Stimulated activated naive CD8-positive, alpha-beta T cell treated with anti-CD3 and anti-CD28 coated beads, Interleukin-15, amount 100 ng/mL, for 72 hours (primary cell): ENCODE measurements around the gene ORM2.

Experiments
- ATAC-seq: fragments of 150-1000 bp; cut with Tn5 transposase; 2 replicates; pipeline ENCODE4 v1.10.0; 2021; ENCODE audit warnings: mild to moderate bottlenecking, moderate library complexity
- DNase-seq, 2 donors: peaks; one replicate each; pipeline ENCODE4 v3.0.0; 2021 to 2022
- H3K27ac Mint-ChIP-seq, 2 donors: one replicate each; pipeline ENCODE4 v1.8.0; 2022; ENCODE audit warnings: mild to moderate bottlenecking in 2 of 2, mixed read lengths in 2 of 2, moderate library complexity in 2 of 2
- H3K27me3 Mint-ChIP-seq: one replicate; pipeline ENCODE4 v1.8.0; 2022; ENCODE audit warnings: mixed read lengths
- H3K4me1 Mint-ChIP-seq: one replicate; pipeline ENCODE4 v1.8.0; 2022; ENCODE audit warnings: mild to moderate bottlenecking, mixed read lengths
- H3K4me3 Mint-ChIP-seq, 2 donors: one replicate each; pipeline ENCODE4 v1.8.0; 2022; ENCODE audit warnings: mild to moderate bottlenecking in 2 of 2, mixed read lengths in 2 of 2, moderate library complexity in 1 of 2
- H3K9me3 Mint-ChIP-seq, 2 donors: one replicate each; pipeline ENCODE4 v1.8.0; 2022; ENCODE audit warnings: mixed read lengths in 2 of 2

Gene ORM2

GRCh38 chr9:114303977-114304376, 25.7 kb upstream of the ORM2 start:
- no peak overlapping the region for H3K4me3 Mint-ChIP-seq
- no peaks in the 10 kb centered on the region for H3K27me3 Mint-ChIP-seq
- H3K27ac Mint-ChIP-seq, result no peak overlapping the region
- peak in 1 of 2 donors; percentile 2 for DNase-seq
- H3K4me1 Mint-ChIP-seq, result peaks cover 12% of the 10 kb centered on the region
- no peak for ATAC-seq
- H3K9me3 Mint-ChIP-seq, result no peaks in the 10 kb centered on the region

- no peak overlapping the region for H3K4me3 Mint-ChIP-seq
- no peaks in the 10 kb centered on the region for H3K9me3 Mint-ChIP-seq
- no peaks in the 10 kb centered on the region for H3K27me3 Mint-ChIP-seq
- H3K27ac Mint-ChIP-seq, result no peak overlapping the region
- ATAC-seq (no peak), DNase-seq (peak in 1 of 2 donors; percentile 4)
- H3K4me1 Mint-ChIP-seq, result peaks cover 12% of the 10 kb centered on the region
Observed at GRCh38 chr9:114304416-114305188, 25.1 kb upstream of the ORM2 start.

GRCh38 chr9:114307899-114308267, 21.8 kb upstream of the ORM2 start:
- no peak for DNase-seq

DNA sequence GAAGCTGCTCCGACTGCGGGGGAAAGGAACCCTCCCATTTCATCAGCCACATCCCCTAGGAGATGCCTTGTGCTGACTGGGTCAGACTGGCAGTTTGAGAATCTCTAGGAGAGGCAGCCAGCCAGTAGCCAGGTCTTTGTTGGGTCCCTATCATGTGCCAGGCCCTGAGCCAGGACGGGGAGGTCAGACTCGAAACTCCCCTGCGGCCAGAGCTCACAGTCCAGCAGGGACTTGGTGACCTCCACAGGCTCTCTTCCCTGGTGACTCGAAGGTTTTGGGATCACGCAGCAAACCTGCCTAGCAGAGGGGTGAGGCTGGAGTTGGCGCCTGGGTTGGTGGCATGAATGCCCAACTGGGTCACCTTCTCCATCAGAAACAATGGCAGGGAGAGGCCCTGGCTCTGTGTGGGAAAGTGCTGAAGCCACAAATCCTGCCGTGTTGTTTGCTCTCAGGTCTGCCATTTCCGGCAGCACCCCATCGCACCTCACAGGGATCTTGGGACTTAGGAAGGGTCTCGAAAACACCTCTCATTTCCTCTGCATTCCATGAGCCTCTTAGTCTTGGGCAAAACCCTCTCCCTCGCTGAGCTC, 21.2 kb upstream of the ORM2 start:
- peaks cover 12% of the 10 kb centered on the region for H3K4me1 Mint-ChIP-seq
- H3K27ac Mint-ChIP-seq, result no peak overlapping the region
- ATAC-seq, result no peak
- H3K27me3 Mint-ChIP-seq, result no peaks in the 10 kb centered on the region
- no peak overlapping the region for H3K4me3 Mint-ChIP-seq
- H3K9me3 Mint-ChIP-seq, result no peaks in the 10 kb centered on the region
- peak in 1 of 2 donors; percentile 6 for DNase-seq

More at GRCh38 chr9:114307899-114308267, 21.8 kb upstream of the ORM2 start:
- no peak overlapping the region for H3K4me3 Mint-ChIP-seq
- peaks cover 12% of the 10 kb centered on the region for H3K4me1 Mint-ChIP-seq
- H3K27ac Mint-ChIP-seq, result no peak overlapping the region
- H3K27me3 Mint-ChIP-seq, result no peaks in the 10 kb centered on the region
- ATAC-seq, result no peak
- no peaks in the 10 kb centered on the region for H3K9me3 Mint-ChIP-seq

DNA sequence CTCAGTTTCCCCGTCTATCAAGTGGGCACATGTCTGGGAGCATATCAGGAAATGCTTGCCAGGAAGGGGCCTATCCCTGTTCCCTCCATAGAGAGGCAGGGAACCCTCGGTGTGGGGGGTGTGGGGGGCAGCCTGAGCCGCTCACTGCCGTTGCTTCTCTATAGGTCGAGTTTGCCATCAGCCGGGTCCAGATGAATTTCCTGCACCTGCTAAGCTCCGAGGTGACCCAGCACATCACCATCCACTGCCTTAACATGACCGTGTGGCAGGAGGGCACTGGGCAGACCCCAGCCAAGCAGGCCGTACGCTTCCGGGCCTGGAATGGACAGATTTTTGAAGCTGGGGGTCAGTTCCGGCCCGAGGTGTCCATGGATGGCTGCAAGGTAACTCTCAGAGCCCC, 20.6 kb upstream of the ORM2 start:
- DNase-seq (no peak), ATAC-seq (no peak)
- Mint-ChIP-seq H3K27ac (peak overlapping the region in 1 of 2 donors; percentile 40), H3K27me3 (no peaks in the 10 kb centered on the region), H3K9me3 (no peaks in the 10 kb centered on the region), H3K4me3 (no peak overlapping the region), H3K4me1 (peaks cover 12% of the 10 kb centered on the region)

- no peak overlapping the region for H3K4me3 Mint-ChIP-seq
- H3K27me3 Mint-ChIP-seq, result no peaks in the 10 kb centered on the region
- H3K4me1 Mint-ChIP-seq, result peaks cover 6% of the 10 kb centered on the region
- DNase-seq (peak in 1 of 2 donors; percentile 2), ATAC-seq (no peak)
- H3K9me3 Mint-ChIP-seq, result no peaks in the 10 kb centered on the region
- H3K27ac Mint-ChIP-seq, result no peak overlapping the region
Observed at GRCh38 chr9:114310471-114311450, 18.9 kb upstream of the ORM2 start.

DNA sequence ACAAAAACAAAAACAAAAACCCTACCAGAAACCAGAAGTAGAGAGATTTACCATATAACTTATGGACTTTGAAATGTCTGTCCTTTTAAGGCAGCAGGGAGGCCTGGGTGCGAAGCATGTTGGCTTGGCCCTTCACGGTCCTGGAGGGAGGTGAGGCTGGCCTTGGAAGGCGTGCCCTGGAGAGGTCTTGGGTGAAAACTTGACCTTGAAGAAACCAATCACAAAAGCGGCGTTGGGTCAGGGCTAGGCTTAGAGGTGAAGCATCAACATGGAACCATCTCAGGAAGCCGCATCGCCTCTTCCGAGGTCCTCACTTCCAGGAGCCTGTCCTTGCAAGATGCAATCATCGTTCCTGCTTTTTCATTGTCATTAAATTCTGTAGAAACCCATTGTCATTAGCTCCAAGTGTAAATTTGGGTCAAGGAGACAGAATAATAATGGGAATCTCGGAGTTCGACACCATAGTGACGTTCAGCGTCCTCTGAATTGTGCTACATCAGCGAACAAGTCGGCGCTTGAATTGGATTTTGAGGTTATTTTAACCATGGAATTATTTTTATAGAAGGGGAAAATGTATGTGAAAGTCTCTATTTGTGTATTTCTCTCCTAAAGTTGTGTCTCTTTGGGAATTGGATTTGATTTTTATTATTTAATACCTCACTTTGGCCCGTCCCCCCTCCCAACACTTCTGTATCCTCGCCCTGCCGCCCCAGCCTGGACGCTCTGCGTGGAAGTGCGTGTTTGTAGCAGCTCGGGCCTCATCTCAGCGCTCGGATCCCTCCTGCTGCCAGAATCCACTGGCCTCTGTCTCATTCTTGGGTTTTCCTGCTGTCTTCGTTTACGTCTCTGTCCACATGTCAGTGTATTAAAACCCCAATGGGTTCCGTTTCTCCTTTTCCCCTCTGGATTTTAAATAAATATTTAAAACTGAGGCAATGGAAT, 17.8 kb upstream of the ORM2 start:
- Mint-ChIP-seq H3K9me3 (no peaks in the 10 kb centered on the region), H3K4me1 (no peaks in the 10 kb centered on the region), H3K4me3 (no peak overlapping the region), H3K27ac (no peak overlapping the region), H3K27me3 (no peaks in the 10 kb centered on the region)
- ATAC-seq (no peak), DNase-seq (peak in 1 of 2 donors; percentile 4)

- Mint-ChIP-seq H3K4me1 (peaks cover under 1% of the 10 kb centered on the region), H3K27me3 (no peaks in the 10 kb centered on the region), H3K27ac (no peak overlapping the region), H3K4me3 (no peak overlapping the region), H3K9me3 (no peaks in the 10 kb centered on the region)
- DNase-seq (peak in 1 of 2 donors; percentile 5), ATAC-seq (no peak)
Observed at GRCh38 chr9:114312513-114312875, 17.2 kb upstream of the ORM2 start.

GRCh38 chr9:114313186-114313585, 16.5 kb upstream of the ORM2 start:
- no peak overlapping the region for H3K4me3 Mint-ChIP-seq
- H3K9me3 Mint-ChIP-seq, result no peaks in the 10 kb centered on the region
- DNase-seq, result no peak
- ATAC-seq, result no peak
- peaks cover 7% of the 10 kb centered on the region for H3K4me1 Mint-ChIP-seq
- no peak overlapping the region for H3K27ac Mint-ChIP-seq
- no peaks in the 10 kb centered on the region for H3K27me3 Mint-ChIP-seq

GRCh38 chr9:114314256-114314867, 15.3 kb upstream of the ORM2 start:
- H3K27ac Mint-ChIP-seq, result peak overlapping the region; percentile 10 to 43
- H3K4me1 Mint-ChIP-seq, result peaks cover 12% of the 10 kb centered on the region
- DNase-seq (no peak), ATAC-seq (no peak)
- no peaks in the 10 kb centered on the region for H3K9me3 Mint-ChIP-seq
- H3K4me3 Mint-ChIP-seq, result no peak overlapping the region
- no peaks in the 10 kb centered on the region for H3K27me3 Mint-ChIP-seq

- DNase-seq (peak in 1 of 2 donors; percentile 7), ATAC-seq (peak; percentile 8)
Observed at GRCh38 chr9:114314881-114315722, 14.6 kb upstream of the ORM2 start.

DNA sequence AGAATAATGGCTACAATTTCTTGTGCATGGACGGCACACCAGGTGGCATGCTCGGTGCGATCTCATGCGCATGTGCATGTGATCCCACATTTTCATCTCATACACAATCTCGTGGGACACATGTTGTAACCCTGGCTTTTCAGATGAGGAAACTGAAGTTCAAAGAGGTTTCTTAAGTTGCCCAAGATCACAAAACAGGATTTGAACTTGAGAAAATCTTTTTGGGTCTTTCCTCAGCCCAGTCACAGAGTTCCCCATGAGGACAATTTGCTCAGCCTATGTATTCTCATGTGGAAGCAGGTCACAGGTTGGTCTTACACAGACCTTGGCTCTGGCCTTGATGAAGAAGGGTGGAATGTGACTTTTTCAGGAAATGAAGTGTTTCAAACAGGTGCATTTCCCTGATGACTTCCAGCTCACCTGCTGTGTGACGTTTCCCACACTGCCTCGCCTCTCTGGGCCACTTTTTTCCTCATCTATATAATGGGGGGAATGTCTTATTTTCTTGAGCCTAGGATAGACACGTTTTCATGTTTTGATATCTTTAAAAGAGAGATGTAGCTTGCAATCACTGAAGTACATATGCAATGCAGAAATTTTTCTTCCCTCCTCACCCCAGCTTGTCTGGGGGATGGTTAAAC, 13.8 kb upstream of the ORM2 start:
- DNase-seq (peak in 1 of 2 donors; percentile 2), ATAC-seq (no peak)
- Mint-ChIP-seq H3K27ac (no peak overlapping the region), H3K4me3 (no peak overlapping the region), H3K4me1 (peaks cover 13% of the 10 kb centered on the region), H3K9me3 (no peaks in the 10 kb centered on the region), H3K27me3 (no peaks in the 10 kb centered on the region)

More at GRCh38 chr9:114314881-114315722, 14.6 kb upstream of the ORM2 start:
- no peaks in the 10 kb centered on the region for H3K27me3 Mint-ChIP-seq
- H3K4me1 Mint-ChIP-seq, result peaks cover 13% of the 10 kb centered on the region
- peak overlapping the region; percentile 10 to 43 for H3K27ac Mint-ChIP-seq
- no peak overlapping the region for H3K4me3 Mint-ChIP-seq
- no peaks in the 10 kb centered on the region for H3K9me3 Mint-ChIP-seq

- no peaks in the 10 kb centered on the region for H3K27me3 Mint-ChIP-seq
- DNase-seq, result peak in 1 of 2 donors; percentile 5
- ATAC-seq, result no peak
- no peak overlapping the region for H3K4me3 Mint-ChIP-seq
- no peaks in the 10 kb centered on the region for H3K9me3 Mint-ChIP-seq
- peaks cover 13% of the 10 kb centered on the region for H3K4me1 Mint-ChIP-seq
- H3K27ac Mint-ChIP-seq, result peak overlapping the region; percentile 43 to 90
Observed at GRCh38 chr9:114316605-114317230, 13.0 kb upstream of the ORM2 start.
